DND-41 (cell line): ENCODE data around the gene TTC1.

Experiments used
- CTCF ChIP-seq: IDR thresholded peaks from 2 replicates; pipeline ENCODE4 v1.5.1; 2012; ENCODE audit warnings: borderline replicate concordance, low read length, moderate library complexity, mild to moderate bottlenecking; ENCODE audit not compliant: poor library complexity, severe bottlenecking; ENCODE audit errors: extremely low read depth
- EZH2 ChIP-seq: IDR thresholded peaks from 3 replicates; pipeline ENCODE4 v1.6.1; 2012; ENCODE audit warnings: borderline replicate concordance, low read depth, mild to moderate bottlenecking, moderate library complexity, low read length, inconsistent platforms; ENCODE audit not compliant: severe bottlenecking

- TF ChIP-seq CTCF (no peak), EZH2 (no peak)
Measured at GRCh38 chr5:160023007-160023907, 14.3 kb downstream of the TTC1 start.
